Measurements from ENCODE around the gene MYO7B. TPM values are rescaled to one million over a fixed set of nuclear protein-coding genes. Genes with fewer than 3 reads are reported as not detected.

The MYO7B gene
- total and polyA plus RNA-seq, 9 donors: 0.05 to 0.95 (median 0.25) TPM; not detected in 3

DNA sequence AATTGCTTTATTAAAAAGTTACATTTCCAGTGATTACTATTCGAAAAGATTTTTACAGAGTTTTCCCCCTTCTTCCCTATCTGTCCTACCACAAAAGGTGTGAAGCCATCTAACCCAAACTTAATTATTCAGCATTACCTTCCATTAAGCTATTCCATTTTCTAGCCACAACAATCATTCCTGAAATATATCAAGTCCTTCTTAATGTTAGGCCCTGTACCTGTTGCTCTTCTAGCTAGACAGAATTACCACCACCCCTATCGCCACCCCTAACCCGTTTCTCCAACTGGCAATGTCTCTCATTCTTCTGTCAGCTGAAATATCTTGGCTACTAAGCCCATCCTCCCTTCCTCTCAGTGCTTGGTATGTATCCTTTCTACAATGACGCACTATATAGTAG lies 23.1 kb upstream of the MYO7B start:
- Histone ChIP-seq H3K4me1 (ENCODE audit: insufficient read depth) (peaks cover 17% of the 10 kb centered on the region), H3K9me3 (no peaks in the 10 kb centered on the region), H3K4me3 (no peak overlapping the region), H3K36me3 (no peaks in the 10 kb centered on the region), H3K27ac (no peak overlapping the region), H3K27me3 (no peaks in the 10 kb centered on the region)
- DNase-seq: no peak
- TF ChIP-seq POLR2A (IDR thresholded peaks at IDR 0.05) (no peak), CTCF (IDR thresholded peaks at IDR 0.05) (no peak), EP300 (IDR thresholded peaks at IDR 0.05) (no peak)
- intact Hi-C loops (cut with DNase I): no loop called here
- WGBS, 3 donors: 92 to 94% (median 93%) methylated on average over 4 of the region's 4 CpGs

DNA sequence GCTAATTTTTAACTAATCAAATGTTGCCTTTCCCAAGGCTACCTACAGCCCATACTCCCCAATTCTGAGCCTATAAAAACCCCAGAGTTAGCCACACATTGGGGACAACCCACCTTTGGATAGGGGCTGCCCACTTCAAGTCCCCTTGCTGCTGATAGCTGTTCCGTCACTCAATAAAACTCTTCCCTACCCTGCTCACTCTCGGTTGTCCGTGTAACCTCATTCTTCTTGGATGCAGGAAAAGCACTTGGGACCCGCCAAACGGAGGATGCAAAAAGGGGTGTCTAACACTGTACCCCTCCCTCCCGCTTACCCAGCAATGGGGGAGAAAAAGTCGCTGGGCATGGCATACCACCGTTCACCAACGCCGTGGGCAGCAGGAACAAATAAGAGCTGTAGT lies 21.4 kb upstream of the MYO7B start:
- H3K4me3 ChIP-seq: no peak overlapping the region
- WGBS, 3 donors: 83 to 93% (median 85%) methylated on average over 10 of the region's 10 CpGs
- no peak for DNase-seq
- H3K27me3 ChIP-seq: no peaks in the 10 kb centered on the region
- H3K9me3 ChIP-seq: no peaks in the 10 kb centered on the region
- TF ChIP-seq CTCF (IDR thresholded peaks at IDR 0.05) (no peak), POLR2A (IDR thresholded peaks at IDR 0.05) (no peak), EP300 (IDR thresholded peaks at IDR 0.05) (no peak)
- H3K27ac ChIP-seq: no peak overlapping the region
- peaks cover 14% of the 10 kb centered on the region for H3K4me1 ChIP-seq (ENCODE audit: insufficient read depth)
- intact Hi-C loops (cut with DNase I): no loop called here
- H3K36me3 ChIP-seq: no peaks in the 10 kb centered on the region

GRCh38 chr2:127514485-127514884 lies 21.0 kb upstream of the MYO7B start:
- no peak for DNase-seq
- no peak overlapping the region for H3K4me3 ChIP-seq
- TF ChIP-seq CTCF (IDR thresholded peaks at IDR 0.05): no peak
- TF ChIP-seq POLR2A (IDR thresholded peaks at IDR 0.05): no peak
- no peak for TF ChIP-seq EP300 (IDR thresholded peaks at IDR 0.05)
- no peak overlapping the region for H3K27ac ChIP-seq
- H3K4me1 ChIP-seq (ENCODE audit: insufficient read depth): peaks cover 11% of the 10 kb centered on the region
- intact Hi-C loops (cut with DNase I): no loop called here
- H3K36me3 ChIP-seq: no peaks in the 10 kb centered on the region
- 79 to 95% (median 94%) methylated on average over 13 of the region's 13 CpGs for whole genome bisulfite sequencing, 3 donors
- H3K27me3 ChIP-seq: no peaks in the 10 kb centered on the region
- H3K9me3 ChIP-seq: no peaks in the 10 kb centered on the region

DNA sequence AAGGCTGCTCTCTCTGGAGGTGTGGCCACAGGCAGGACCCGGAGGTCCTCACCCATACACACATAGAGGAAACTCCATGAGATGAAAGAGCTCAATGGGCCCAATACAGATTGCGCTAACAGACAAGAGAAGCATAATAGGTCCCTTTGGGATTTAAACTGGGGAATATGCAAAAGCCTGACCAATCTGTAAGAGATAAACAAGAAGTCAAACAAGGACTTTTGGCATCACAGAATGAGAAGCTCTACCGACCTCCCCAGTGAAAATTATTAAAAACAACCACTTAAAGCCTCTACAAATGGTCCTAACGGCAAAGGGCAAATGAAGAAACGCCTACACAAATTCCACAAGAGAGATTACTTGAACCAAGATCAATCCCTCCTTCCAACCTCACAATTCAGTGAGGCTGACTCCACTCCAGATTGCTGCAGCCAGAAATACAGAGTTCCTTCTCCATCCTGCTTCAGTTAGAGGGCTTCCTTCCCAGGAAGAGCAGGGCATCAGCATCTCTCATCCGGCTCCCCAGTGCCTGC lies 20.0 kb upstream of the MYO7B start:
- H3K9me3 ChIP-seq: no peaks in the 10 kb centered on the region
- no peak overlapping the region for H3K4me3 ChIP-seq
- intact Hi-C loops (cut with DNase I): no loop called here
- no peak for DNase-seq
- H3K27me3 ChIP-seq: no peaks in the 10 kb centered on the region
- peak overlapping the region in 1 of 2 donors; percentile 50 for H3K27ac ChIP-seq
- WGBS, 3 donors: 7 to 15% (median 12%) methylated on average over 6 of the region's 6 CpGs
- no peak for TF ChIP-seq EP300 (IDR thresholded peaks at IDR 0.05)
- TF ChIP-seq POLR2A (IDR thresholded peaks at IDR 0.05): no peak
- no peaks in the 10 kb centered on the region for H3K36me3 ChIP-seq
- H3K4me1 ChIP-seq (ENCODE audit: insufficient read depth): peaks cover 11% of the 10 kb centered on the region

- H3K36me3 ChIP-seq: no peaks in the 10 kb centered on the region
- no peaks in the 10 kb centered on the region for H3K9me3 ChIP-seq
- DNase-seq: peak; percentile 66 to 84 (median 79)
- 23 to 31% (median 23%) methylated on average over 14 of the region's 14 CpGs for WGBS, 3 donors
- TF ChIP-seq EP300 (IDR thresholded peaks at IDR 0.05) (no peak), CTCF (IDR thresholded peaks at IDR 0.05) (no peak), POLR2A (IDR thresholded peaks at IDR 0.05) (no peak)
- no peaks in the 10 kb centered on the region for H3K27me3 ChIP-seq
- intact Hi-C loops (cut with DNase I): no loop called here
- no peak overlapping the region for H3K4me3 ChIP-seq
- peak overlapping the region in 1 of 2 donors; percentile 50 for H3K27ac ChIP-seq
- peaks cover 11% of the 10 kb centered on the region for H3K4me1 ChIP-seq (ENCODE audit: insufficient read depth)
Observed at GRCh38 chr2:127516041-127516762, 19.3 kb upstream of the MYO7B start.
